EL (cell line): Measurements from ENCODE around the gene NFIC.
A peak's percentile ranks its signal among the peaks of the same experiment; 100 is the strongest.

Experiments used
- DNase-seq: peaks from one replicate; pipeline ENCODE4 v3.0.0-alpha.2; 2016

The NFIC gene

DNA sequence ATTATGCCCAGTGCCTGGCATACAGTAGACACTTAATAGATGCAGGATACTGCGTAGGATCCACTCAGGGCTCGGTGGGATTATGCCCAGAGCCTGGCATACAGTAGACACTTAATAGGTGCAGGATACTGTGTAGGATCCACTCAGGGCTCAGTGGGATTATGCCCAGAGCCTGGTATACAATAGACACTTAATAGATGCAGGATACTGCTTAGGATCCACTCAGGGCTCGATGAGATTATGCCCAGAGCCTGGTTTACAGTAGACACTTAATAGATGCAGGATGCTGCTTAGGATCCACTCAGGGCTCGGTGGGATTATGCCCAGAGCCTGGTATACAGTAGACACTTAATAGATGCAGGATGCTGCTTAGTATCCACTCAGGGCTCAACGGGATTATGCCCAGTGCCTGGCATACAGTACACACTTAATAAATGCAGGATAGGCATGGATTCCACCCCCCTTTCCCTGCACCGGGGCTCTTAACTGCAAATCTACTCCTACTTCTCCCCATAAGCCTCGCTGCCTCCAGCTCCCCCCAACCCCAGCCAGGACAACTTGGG lies 89.1 kb downstream of the NFIC start:
- DNase-seq = no peak

GRCh38 chr19:3455960-3456601 lies 89.7 kb downstream of the NFIC start:
- DNase-seq = no peak

DNA sequence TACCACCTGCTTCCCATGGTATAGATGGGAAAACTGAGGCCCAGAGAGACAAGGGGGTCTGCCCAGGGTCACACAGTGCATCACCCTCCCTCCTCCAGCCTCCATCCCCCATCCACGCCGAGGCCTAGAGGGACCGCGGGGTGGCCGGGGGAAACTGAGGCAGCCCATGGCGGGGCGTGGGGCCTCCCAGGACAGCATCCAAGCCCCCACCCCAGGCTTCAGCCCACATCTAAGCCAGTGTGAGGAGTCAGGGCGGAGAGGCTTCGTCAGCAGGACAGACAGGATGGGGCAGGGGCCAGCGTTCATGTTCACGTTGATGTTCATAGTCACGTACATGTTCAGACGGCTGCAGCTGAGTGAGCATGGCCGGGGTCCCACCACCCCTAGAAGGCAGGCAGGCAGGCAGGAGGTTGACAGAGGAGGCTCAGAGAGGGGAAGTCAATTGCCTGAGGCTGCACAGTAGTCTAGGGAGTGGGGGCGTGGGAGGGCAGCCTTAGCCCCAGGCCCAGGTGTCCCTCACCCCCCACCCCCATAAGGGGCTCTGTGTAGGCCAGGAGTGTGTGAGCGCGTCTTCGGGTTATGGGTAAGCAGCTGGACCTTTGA lies 90.6 kb downstream of the NFIC start:
- DNase-seq = no peak

DNA sequence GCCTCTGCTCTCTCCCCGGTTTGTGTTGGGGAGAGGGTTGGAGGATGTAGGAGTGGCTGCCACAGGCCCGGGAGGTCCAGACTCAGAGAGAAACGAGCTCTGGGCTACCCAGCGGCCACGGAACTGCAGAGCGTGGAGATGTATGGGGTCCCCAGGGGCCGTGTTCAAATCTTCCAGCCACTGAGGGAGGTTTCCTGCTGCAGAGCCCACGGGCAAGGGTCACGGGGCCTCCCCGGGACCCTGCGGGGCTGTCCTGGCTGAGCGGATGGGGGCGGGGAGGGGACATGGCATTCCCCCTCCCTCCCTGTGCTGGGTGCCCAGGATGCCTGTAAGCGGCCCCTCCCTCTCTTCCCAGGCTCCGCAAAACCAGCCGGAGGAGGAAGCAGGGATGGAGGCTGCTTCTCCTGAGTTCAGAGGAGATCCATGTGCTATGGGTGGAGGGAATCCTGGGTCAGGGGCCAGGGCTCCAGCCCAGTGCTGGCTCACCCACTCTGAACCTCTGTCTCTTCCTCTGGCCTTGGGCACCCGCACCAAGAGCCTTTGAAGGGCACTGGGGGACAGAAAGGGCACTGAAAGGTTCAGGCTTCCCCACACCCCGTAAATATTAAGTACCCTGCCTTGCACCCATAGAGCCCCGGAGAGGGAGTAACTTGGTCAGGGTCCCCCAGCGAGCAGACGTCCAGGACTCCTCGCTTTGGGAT lies 91.3 kb downstream of the NFIC start:
- no peak for DNase-seq

DNA sequence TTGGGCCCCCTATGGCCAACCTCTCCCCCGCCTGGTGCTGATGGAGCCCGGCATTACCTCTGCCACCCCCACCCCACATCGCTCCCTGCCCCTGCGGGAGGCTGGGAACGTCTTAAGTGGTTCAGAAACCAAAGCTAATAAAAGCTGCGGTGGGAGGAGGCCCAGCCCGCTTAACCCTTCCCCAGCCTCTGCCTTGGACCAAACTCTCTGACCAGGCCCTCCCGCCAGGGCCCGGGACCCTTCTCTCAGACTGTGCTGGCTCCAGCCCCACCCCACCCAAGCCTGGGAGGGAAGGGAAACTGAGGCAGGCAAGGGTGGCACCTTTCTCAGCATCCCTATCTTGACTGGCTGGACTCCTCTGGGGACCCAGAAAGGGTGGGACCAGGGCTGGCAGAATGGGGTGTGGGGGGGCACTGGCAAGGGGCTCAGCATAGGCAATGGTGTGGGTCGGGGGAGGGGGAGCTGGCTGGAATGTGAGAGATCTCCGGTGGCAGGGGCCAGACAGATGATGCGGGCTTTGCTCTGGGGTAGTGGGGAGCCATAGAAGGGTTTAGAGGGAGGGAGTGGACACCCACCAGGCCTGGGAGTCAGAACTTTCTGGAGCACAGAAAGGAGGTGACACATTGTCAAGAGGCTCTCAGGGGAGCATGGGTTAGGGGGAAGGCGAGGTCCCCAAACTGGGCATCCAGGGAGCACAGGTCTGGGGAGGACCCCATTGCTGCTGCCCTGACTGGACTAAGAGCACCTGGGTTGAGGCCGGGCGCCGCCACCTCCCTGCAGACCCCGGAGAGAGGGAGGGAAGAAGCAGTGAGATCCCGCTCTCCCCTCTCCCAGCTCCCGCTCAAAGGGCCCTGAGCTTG lies 92.1 kb downstream of the NFIC start:
- no peak for DNase-seq

DNA sequence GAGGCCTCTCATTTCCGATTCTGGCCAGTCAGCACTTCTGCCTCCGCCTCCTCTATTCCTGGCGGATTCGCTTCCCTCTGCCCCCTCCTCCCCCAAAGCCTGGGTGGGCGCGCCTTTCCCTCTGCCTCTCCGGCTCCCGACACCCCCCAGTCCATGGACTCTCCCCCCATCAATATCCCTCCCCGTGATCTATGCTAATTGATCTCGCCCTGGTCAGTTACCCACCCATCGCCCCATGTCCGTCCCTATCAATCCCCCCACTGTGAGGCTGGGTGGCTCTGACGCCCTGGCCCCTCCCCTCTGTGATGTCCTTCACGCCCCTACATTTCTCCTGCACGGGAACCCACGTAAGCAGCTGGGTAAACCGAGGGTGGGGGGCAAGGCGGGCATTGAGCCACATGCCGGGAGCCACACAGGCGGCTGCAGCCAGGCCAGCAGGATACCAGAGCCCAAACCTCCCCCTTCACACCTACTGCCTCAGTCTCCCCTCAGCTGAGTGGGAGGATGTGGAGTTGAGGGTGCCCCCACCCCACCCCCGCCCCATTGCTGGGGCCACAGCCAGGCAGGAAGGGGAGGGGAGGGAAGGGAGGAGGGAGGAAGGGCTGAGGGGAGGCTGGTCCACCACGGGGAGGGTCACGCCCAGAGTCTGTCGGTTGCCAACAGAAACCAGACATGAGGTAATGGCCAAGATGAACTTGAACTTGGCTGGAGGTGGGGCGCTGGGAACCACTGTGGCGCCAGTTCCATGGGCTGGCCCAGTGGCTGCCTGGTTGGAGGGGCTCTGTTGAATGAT lies 92.9 kb downstream of the NFIC start:
- peak; percentile 66 for DNase-seq

- no peak for DNase-seq
Measured at GRCh38 chr19:3459965-3460582, 93.7 kb downstream of the NFIC start.

DNA sequence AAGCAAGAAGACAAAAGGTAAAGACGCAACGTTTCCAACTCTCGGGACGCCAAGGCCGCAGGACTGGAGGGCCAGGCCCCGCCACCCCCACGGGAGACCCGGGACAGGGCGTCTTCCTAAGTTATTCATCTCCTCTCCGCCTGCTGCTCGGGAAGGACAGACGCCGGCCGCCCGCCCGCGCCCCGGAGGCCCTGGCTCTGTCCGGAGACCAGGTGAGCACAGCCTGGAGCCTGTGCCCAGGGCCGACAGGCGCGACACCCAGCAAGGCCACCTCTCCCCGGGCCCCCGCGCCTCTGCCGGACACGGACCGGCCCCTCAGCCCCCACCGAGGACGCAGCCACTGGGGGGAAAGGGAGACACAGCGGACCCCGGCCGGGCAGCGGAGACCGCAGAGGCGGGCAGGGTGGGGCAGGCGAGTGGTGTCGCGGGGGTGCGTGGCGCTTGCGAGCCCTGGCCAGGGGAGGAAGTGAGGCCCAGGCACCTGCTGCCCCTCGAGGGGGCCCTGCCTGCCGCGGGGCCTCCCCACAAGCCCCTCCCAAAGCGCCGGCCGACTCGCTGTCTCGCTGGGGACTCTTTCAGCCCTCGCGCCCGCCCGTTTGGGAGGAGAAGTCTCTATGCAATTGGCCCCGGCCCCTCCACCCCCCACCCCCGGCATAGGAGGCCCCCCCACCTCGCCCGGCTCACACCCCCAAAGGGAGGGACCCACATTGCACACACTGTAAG lies 96.8 kb downstream of the NFIC start:
- DNase-seq = no peak

DNA sequence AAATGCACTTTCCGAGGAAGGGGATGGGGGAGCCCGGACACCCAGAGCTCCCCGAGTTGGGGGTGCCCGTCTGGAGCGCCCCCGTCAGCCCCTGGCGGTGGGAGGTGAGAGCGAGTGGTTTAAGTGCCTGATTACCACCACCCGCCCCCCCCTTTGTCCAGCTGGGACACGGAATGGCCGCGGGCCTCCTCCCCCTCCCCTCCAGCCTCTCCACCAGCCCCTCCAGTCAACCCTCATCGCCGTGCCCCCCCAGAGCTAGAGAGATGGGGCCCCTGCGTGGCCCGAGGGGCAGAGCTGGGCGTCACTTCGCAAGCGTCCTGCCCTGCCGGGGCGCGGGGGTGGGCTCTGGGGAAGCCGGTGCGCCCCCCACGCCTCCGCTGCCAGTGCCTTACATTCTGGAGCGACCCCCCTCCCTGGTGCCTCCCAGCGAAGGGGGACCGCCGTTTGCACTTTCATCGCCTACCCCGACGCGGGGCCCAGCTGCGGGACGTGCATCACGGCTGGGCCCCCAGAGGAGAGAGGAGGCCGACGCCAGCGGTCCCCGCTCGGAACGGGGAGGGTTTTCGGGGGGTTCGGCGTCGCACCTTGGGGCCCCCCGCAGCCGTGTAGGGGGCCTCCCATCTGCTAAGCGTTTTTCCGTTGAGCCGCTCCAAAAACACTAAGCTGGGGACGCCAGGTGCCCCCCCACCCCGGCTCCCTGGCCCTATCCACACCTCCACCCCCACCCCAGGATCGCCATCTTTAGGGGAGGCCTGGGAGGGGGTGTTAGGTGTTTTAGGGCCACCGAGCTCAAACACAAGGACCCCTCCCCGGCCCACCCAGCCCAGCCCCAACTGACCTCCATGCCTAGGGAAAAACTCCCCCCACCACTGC lies 97.6 kb downstream of the NFIC start:
- DNase-seq = no peak

DNA sequence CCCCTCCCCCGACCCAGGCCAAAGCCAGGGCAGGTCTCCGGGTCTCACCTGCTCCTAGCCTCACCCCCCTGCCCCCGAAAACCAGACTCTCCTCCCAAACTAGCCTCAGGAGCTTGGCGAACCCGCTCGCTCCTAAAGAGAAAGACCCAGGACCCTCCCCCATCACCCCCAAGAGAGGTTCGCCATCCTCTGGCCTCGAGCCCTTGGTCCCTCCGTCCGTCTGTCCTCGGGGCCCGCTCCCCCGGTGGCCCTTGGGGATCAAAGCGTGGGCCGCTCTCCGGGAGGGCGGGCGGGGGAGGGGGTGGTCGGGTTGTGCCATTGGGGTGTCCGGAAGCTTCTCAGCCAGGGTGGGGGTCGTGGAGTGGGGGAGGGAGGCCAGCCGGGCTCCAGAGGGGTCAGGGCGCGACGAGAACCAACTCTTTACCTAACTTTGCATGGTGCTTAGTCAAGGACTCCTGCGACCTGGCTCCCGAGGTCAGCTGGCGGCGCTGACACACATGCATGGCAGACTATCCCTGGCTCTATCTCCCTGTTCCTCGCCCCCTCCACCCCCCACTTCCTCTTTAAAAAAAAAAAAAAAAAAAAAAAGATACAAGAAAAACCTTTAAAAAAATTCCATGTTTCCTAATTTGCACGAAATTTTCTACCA lies 98.3 kb downstream of the NFIC start:
- no peak for DNase-seq

DNA sequence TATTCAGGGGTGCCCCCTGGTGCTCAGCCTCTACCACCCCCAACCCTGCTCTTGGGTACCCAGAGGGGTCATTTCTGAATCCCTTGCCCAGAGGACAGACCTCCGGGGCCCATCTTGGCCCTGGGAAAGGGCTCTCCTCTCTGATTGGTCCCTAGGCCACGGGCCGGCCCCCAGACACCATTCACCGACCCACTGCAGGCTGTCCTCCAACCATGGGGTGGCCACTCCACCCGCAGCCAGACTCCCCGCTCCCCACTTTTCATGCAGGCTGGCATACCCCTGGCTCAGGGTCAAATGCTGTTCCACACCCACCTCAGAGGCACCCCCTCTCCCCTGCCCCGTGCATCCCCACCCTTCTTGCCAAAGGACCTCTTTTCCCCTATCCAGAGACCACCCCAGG lies 99.2 kb downstream of the NFIC start:
- no peak for DNase-seq

DNA sequence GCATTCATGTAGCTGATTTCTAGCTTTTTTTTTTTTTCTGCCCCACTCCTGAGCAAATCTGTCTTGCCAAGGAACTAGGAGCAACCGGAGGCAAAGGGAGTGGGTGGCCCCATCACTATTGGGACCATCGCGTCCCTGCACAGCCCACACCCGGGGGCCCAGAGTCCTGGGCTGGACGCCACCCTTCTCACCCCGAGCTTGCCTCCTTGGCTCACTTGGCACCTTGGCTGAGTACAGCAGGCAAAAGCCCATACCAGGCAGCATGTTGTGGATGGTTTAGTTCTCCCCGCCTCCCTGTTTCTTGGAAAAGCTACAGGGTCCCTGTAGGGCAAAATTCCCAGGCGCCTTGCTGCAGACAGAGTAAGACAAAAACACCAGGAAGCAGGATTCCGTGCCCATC lies 100.3 kb downstream of the NFIC start:
- DNase-seq = no peak

GRCh38 chr19:3467437-3468198 lies 101.2 kb downstream of the NFIC start:
- no peak for DNase-seq

DNA sequence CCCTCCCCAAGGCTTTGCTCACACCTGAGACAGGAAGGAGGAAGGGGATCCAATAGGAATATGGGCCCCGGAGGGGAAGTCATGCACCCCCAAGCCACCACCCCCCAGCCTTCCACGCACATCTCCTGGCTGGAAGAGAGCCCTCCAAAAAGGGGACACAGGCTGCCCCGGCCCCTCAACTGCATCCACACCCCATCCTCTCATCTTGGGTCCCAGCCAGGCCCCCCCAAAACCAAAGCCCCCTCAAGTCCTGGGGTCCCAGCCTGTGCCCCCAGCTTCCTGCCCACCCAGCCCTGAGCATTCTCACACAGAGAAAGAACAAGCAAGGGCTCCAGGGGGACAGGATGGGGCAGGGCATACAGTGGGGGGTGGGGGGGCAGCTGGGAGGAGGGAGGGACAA lies 101.8 kb downstream of the NFIC start:
- DNase-seq = no peak

- no peak for DNase-seq
Measured at GRCh38 chr19:3469638-3470499, 103.5 kb downstream of the NFIC start.

GRCh38 chr19:3470500-3471128 lies 104.2 kb downstream of the NFIC start:
- no peak for DNase-seq

GRCh38 chr19:3471954-3472655 lies 105.7 kb downstream of the NFIC start:
- no peak for DNase-seq
